Putamen (tissue), 1 donor: ENCODE data around the gene JUNB.

Experiments used
- DNase-seq: peaks from one replicate; pipeline ENCODE4 v3.0.0-alpha.2; 2016; ENCODE audit warnings: low spot score

The JUNB gene

DNA sequence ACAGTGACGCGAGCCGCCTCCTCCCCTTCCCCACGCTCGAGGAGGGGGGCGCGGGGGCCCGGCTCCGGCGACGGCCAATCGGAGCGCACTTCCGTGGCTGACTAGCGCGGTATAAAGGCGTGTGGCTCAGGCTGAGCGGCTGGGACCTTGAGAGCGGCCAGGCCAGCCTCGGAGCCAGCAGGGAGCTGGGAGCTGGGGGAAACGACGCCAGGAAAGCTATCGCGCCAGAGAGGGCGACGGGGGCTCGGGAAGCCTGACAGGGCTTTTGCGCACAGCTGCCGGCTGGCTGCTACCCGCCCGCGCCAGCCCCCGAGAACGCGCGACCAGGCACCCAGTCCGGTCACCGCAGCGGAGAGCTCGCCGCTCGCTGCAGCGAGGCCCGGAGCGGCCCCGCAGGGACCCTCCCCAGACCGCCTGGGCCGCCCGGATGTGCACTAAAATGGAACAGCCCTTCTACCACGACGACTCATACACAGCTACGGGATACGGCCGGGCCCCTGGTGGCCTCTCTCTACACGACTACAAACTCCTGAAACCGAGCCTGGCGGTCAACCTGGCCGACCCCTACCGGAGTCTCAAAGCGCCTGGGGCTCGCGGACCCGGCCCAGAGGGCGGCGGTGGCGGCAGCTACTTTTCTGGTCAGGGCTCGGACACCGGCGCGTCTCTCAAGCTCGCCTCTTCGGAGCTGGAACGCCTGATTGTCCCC, at the start of gene JUNB:
Gene JUNB, plus strand, starts transcription at position 142 of the 706 bp plus-strand sequence. Its CDS starts 286 bp downstream, at position 428.
- peak; percentile 98 for DNase-seq

DNA sequence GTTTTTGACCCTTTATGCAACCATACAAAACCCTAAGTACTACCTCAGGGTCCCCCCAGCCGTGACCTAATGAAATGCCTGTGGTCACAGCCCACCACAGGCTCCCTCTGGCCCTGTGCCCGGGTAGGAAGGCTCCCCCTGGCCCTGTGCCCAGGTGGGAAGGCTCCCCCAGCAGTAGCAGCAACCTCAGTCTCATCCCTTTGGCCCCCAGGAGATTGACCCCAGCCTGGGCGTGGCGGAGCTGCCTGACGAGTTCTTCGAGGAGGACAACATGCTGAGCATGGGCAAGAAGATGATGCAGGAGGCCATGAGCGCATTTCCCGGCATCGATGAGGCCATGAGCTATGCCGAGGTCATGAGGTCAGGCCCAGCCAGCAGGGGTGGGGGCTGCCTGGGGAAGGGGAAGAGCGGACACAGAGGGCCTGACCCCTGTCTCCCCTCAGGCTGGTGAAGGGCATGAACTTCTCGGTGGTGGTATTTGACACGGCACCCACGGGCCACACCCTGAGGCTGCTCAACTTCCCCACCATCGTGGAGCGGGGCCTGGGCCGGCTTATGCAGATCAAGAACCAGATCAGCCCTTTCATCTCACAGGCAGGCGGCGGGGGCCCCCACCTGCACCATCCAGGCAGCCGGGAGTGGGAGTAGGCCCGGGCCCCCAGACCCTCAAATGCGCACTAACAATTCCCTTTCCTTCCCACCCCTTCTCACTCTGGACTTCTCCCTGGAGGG, 46.0 kb upstream of the JUNB start:
- DNase-seq, result no peak

DNA sequence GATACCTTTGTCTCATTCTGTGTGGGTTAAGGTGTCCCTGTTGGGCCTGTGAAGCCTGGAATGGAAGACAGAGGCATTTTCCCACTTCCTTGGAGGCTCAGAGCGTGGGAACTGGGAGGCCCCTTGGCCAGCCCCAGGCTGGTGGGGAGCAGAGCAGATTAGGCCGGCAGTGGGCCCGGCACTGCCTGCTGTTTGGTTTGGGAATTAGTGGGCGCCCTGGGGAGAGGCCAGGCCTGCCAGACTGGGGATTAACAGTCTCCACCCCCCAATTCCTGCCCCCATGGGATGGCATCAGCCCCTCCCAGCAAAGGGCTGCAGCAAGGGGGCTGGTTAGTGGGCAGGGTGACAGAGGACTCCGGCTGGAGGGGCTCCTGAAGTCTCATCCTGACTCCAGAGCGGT, 42.8 kb upstream of the JUNB start:
- no peak for DNase-seq

DNA sequence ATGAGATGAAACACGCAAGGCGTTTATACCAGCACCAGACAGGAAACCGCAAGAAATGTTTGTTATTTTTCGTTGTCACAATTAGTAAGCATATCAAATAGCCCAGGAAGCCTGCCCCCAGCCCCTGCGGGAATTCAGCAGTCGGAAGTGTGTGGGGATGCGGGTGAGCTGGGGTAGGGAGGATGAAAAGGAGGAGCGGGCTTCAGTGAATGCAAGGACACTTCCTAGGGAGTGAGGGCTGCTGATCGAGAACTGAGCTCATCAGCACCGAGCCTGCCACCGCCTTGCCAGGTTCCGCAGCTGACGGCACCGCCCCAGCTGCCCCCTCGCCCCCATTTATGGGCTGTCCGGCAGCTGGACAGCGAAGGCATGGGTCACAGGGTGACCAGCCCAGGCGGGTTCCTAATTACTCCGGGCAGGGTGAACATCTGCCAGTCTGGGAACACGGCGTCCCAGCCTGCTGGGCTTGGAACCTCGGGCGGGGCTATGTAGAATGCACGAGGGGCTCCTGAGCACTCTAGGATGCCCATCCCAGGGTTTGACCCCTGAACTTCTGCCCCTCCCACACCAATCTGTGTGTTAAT, 41.3 kb upstream of the JUNB start:
- DNase-seq, result no peak

DNA sequence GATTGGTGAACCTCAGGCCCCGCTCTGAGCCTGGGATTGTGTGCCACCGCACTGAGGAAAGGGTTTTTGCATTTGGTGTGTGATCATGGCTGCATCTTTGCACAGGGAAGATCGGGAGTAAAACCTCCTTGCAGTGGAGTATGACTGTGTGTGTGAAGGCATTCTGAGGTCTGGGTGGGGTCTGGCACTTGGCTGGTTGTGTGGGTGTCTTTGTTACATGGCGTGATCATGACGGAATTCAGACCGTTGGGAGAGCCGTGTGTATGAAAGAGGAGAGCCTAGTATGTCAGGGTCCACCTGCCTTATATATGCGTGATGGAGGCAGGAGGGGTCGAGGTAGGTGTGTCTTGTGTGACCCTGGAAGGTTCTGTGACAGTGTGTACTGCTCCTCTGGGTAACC, 40.4 kb upstream of the JUNB start:
- DNase-seq, result no peak

DNA sequence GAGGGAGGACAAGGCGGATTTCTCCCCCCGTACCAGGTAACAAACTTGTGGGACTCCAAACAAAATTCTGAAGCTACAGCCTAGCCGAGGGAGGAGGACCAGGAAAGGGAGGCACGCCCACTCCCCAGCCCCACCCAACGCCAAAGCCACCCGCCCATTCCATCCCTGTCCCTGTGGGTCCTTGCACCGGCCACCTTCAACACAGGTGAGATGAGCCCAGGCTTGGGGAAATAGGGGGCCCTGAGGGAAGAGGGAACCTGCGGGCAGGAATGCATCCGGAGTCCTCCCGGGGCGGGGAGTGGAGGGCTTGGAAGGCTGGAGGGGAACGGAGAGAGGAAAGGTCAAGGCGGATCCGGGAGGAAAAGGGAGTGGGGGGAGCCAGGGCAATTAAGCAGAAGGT, 39.7 kb upstream of the JUNB start, which contains the start of gene BEST2:
Gene BEST2, plus strand, starts transcription at position 157 of the 400 bp plus-strand sequence. CDS start 802 bp downstream, outside the sequence.
- no peak for DNase-seq

DNA sequence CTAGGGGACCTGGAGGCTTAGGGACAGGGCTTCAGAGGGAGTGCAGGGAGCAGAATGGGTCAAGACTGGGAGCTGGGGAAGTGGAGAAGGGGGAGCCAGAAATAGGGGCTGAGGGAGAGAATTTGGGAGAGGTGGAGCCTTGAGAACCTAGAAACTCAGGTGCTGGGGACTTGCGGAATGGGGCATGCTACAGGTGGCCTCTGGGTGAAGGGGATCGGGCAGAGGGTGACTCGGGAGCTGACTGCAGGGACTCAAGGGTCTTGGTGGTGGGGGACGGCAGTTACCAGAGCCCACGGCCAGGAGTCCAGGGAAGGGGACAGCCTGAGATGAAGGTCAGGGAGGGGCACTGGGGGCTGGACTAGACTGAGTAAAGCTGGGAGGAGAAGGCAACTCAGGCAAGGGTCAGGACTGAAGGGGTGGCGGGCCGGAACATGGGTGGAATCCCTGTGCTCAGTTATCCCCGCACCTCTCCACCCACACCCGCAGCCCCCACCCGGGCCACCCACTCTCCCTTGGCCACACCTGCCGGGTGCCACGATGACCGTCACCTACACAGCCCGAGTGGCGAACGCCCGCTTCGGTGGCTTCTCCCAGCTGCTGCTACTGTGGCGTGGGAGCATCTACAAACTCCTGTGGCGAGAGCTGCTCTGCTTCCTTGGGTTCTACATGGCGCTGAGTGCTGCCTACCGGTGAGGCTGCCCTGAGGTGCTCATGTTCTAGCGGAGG, 39.1 kb upstream of the JUNB start:
- DNase-seq, result no peak

DNA sequence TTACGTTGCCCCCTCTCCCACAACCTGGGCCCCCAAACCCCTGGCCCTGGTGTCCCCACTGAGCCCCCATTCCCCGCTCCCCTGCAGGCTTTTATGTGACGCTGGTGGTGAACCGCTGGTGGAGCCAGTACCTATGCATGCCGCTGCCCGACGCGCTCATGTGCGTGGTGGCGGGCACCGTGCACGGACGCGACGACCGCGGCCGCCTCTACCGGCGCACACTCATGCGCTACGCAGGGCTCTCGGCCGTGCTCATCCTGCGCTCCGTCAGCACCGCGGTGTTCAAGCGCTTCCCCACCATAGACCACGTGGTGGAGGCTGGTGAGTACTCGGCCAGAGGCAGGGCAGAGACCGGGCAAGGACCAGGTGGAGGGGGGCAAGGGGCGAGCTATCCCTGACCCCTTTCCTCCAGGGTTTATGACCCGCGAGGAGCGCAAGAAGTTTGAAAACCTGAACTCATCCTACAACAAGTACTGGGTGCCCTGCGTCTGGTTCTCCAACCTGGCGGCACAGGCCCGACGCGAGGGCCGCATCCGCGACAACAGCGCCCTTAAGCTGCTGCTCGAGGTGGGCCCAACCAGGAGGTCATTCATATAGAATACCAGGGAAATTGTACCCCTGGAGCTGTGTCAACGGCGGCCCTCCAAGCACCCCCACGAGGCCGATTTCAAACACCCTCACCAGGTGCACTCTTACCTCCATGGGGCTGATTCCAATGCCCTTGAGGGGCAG, 36.7 kb upstream of the JUNB start:
- DNase-seq, result no peak

DNA sequence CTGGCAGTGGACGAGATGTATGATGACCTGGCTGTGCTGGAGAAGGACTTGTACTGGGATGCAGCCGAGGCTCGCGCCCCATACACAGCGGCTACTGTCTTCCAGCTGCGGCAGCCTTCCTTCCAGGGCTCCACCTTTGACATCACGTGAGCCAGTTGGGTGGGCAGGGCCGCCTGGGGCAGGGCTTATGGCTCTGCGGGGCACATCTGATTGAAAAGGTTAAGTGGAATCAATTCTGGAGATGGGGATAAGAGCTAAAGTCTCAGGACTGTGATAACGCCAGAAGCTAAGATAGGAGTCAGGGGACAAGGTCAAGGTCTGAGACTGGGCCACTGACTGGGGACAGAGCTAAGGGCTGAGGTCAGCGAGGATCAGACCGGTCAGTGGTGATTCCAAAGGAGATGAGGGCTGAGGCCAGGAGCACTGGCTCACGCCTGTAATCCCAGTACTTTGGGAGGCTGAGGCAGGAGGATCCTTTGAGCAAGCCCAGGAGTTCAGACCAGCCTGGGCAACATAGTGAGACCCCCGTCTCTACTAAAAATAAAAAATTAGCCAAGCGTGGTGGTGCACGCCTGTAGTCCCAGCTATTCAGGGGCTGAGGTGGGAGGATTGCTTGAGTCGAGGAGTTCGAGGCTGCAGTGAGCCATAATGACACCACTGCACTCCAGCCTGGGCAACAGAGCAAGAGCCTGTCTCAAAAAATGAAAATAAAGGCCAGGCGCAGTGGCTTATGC, 35.0 kb upstream of the JUNB start:
- no peak for DNase-seq

DNA sequence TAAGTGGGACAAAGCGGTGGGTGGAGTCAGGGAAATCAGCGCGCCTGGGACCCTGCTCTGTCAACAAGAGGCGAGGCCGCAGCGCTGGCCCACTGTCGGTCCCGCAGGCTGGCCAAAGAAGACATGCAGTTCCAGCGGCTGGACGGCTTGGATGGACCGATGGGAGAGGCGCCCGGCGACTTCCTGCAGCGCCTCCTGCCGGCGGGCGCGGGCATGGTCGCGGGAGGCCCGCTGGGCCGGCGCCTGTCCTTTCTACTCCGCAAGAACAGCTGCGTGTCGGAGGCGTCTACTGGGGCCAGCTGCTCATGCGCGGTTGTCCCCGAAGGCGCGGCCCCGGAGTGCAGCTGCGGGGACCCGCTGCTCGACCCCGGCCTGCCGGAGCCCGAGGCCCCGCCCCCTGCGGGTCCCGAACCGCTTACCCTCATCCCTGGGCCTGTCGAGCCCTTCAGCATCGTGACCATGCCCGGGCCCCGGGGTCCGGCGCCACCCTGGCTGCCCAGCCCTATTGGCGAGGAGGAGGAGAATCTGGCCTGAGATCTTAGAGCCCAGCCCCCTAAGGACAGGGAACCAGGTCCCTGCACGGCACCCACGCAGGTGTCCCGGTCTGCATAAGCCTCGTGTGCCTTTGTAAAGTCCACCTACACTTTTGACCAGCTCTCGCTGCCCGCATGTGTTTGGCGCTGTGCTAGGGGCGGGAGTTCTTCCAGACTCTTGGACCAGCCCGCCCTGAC, 33.6 kb upstream of the JUNB start:
- peak; percentile 38 for DNase-seq

DNA sequence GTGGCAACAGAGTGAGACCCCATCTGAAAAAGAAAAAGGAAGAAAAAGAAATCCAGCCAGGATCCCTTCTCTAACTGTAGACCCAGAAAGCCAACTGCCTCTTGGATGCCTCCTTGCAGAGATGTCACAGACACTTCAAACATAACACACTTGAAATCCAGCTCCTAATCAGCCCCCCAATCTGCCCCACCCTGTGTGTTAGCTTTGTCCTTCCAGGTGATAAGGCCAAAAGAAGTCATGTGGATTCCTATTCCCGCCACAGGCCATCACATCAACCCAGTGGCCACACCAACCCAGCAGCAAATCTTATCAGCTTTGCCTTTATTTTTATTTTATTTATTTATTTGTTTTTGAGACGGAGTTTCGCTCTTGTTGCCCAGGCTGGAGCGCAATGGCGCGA, 31.6 kb upstream of the JUNB start:
- no peak for DNase-seq

DNA sequence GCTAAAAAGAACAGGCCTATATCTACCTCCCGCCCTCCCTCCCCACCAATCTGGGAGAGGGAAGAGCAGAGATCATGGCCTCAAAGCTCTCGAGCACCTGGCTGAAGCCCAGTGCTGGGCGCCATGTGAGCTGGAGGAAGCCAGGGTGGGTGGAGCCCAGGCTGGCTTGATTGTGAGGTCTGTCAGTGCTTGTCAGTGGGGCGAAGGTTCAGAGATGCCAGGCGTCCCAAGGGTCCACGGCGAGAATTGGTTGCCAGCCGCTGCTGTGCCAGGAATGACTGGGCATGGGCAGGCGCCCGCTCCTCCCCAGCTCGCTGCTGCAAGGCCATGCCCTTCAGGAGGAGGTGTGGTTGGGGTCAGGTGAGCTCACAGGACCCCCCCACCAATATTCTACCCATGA, 28.2 kb upstream of the JUNB start:
- no peak for DNase-seq

DNA sequence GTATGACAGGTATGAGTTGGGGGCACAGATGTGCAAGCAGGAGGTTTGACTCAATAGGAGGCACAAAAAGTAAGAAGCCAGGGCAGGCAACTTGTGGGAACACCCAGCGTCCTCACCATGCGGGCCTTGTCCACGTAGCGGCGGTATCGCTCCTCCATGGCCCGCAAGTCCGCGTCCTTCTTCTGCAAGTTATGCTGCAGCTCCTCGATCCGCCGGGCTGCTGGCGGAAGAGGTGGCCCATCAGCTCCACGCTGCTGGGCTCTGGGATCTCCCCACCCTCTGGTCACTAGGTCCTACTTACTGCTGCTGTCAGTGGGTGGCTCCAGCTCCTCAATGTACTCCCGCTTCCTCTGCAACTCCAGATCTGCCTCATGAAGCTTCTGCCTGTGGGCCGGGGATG, 26.6 kb upstream of the JUNB start:
- DNase-seq, result no peak

DNA sequence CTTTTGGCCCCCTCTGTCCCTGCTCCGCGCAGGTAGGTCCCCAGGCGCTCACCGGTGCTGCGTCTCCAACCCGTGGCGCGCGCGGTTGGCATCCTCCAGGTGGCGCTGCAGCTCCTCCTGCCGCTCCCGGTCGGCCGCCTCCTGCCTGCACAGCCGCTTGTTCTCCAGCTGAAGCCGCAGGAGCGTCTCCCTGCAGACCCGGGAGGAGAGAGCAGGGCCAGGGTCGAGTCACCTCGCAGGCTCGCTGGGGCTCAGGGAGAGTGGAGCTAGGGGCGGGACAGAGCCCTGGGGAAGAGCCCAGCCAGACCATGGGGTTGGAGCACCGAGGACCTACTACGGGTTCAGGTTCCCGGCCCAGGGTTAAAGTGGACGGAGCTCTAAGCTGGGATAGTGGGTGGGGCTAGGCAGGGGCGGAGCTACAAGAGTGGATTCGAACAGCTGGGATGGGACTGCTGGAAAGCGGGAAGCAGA, 25.2 kb upstream of the JUNB start:
- DNase-seq, result no peak

DNA sequence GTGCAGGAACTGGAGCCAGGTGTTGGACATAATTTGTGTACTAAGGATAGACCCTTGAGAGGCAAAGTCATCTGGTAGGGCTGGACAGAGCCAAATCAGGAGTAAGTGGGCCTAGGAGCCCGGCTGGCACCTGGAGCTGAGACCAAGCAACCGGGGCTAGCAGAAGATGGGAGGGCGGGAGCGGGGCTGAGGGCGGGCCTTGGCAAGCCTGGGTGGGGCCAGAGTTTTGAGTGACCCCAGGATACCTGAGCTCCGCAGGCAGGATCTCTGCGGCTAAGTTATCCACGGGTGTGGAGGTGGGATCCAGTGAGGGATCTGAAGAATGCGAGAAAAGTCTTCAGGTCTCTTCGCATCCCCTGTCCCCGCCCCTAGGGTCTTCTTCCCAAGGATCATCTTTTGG, 24.1 kb upstream of the JUNB start:
- no peak for DNase-seq

DNA sequence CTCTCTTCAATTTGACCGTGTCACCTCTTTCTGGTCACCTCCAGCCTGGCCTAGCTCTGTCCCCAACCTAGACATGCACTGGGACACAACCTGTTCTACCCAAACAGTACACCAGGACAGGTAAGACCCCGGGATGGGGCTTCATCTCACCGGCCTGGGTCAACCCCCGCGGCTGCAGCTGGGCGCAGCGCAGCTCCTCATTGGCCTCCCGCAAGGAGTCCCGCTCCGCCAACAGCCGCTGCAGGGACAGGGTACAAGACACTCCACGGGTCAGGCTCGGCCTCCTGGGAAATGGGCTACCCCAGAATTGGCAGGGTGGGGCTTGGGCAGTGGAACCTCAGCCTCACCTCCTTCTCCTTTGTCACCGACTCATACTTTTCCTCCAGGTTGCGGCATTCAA, 23.6 kb upstream of the JUNB start:
- no peak for DNase-seq

DNA sequence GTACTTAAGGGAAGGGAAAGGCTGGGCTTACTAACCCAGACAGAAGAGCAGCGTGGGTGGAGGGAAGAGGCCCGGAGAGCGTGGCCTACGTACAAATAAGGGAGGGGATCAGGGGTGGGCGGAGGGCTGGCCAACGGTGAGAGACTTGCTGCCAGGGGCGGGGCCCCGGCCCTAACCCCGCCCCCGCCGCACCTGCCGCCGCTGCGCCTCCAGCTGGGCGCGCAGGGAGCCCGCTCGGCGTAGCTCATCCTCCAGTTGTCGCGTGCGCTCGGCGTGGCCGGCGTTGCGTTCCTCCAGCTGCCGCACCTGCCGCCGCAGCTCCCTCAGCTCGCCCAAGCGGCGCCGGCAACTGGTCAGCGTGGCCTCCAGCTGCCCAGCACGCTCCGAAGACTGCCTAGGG, 21.6 kb upstream of the JUNB start:
- no peak for DNase-seq

DNA sequence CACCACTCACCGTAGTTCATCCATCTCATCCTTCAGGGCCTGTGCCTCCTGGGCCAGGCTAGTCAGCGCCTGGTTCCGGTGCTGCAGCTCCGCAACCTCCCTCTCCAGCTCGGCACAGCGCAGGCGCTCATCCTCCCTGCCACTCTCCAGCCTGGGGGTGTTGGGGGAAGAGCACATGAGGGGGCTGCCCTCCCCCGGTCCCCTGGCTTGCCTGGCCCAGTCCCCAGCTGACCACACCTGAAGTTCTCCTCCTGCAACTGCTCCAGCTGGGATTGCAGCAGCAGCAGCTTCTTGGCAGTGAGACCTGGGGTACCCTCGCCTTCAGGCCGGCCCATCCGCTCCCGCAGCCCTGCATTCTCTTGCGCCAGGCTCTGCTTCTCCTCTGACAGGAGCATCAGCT, 20.4 kb upstream of the JUNB start:
- DNase-seq, result no peak

DNA sequence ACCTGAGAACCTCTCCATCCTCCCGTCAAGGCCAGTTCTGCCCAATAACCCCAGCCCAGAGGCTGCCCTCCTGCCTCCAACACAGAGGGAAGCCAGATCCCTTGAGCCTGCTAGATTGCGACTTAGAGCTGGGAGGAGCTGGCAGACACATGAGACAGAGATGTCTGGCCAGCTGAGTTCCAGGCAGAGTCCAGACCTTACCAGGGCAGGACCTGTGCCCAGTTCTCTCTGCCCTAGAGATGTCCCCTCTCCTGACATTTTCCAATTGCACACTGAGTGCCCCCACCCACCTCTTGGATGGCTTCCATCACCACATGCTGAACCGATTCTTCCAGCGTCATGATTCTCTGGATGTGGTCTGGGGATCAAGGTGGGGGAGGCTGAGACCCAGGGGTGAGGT, 19.0 kb upstream of the JUNB start:
- no peak for DNase-seq

DNA sequence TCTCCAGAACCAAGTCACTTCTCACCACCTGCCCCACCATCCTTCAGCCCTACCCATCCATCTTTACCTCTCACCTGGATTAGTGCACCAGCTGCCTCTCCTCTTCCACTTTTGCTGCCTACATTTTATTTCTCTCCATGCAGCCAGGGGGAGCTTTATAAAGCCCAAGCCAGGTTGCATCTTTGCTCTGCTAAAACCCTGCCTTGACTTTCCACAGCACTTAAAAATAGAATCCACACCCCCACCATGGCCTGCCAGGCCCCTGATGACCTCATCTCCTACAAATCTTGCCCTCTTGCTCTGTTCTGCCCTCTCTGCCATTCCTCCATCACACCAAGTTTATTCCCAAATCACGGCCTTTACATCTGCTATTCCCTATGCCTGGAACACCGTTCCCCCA, 17.7 kb upstream of the JUNB start:
- DNase-seq, result no peak
